K562 (cell line): ENCODE data around the gene PLA2G7. TPM values are rescaled to one million over a fixed set of nuclear protein-coding genes. Genes with fewer than 3 reads are reported as not detected.

Experiments used
- ATAC-seq: fragments of 200-7000 bp; cut with Tn5 transposase; 3 replicates; pipeline ENCODE4 v1.9.1; 2020; ENCODE audit warnings: moderate library complexity
- BruUV-seq: library from RNA; stranded (reverse); fragments of 400-500 nt; replicated peaks from 2 replicates; lab custom pipeline; 2021; lab: Mats Ljungman, UMichigan
- CTCF ChIA-PET: fragments of 300-600 bp; formaldehyde crosslinking; extraction: SDS; loops from one replicate; lab custom pipeline; 2021; ENCODE audit warnings: low intra/inter-chr PET ratio; lab: Yijun Ruan, JAX
- POLR2A ChIA-PET: fragments of 300-600, 350-650 bp; sonication (Branson Sonifier 250); formaldehyde crosslinking; extraction: SDS; loops from one replicate; lab custom pipeline; 2021; ENCODE audit warnings: antibody characterized with exemption, inconsistent platforms; lab: Yijun Ruan, JAX
- DNase-seq, 4 experiments: peaks; one replicate each; pipeline versions ENCODE4 v3.0.0 to v3.0.0-alpha.2; 2011 to 2018; ENCODE audit warnings: low spot score in 3 of 4, mixed read lengths in 3 of 4; ENCODE audit errors: extremely low read depth in 1 of 4
- FAIRE-seq: peaks from 2 replicates; lab custom pipeline; 2011; peaks lifted over from hg19 to GRCh38; lab: Jason Lieb, UNC
- H2AFZ ChIP-seq: 2 replicates; pipeline ENCODE4 v1.6.0; 2011; ENCODE audit warnings: low read depth, low read length, control low read depth, inconsistent platforms
- H3K27ac ChIP-seq: fragments of 200-600 bp; 3 replicates; pipeline ENCODE4 v1.8.0; 2011; ENCODE audit warnings: low read depth, mild to moderate bottlenecking, control low read depth, inconsistent platforms, low read length, moderate library complexity, mixed read lengths; ENCODE audit errors: extremely low read depth
- H3K27me3 ChIP-seq, 2 experiments: fragments of 300-600 bp in 1 of 2; 2 replicates in 1 of 2; 3 replicates in 1 of 2; pipeline versions ENCODE4 v1.6.0 to v1.8.0; 2011; ENCODE audit warnings: inconsistent platforms in 2 of 2, low read length in 2 of 2, mild to moderate bottlenecking in 1 of 2, mixed read lengths in 1 of 2, moderate library complexity in 1 of 2; ENCODE audit not compliant: control insufficient read depth in 2 of 2, insufficient read depth in 2 of 2
- H3K36me3 ChIP-seq: fragments of 300-600 bp; 3 replicates; pipeline ENCODE4 v1.8.0; 2011; ENCODE audit warnings: mild to moderate bottlenecking, low read length, inconsistent platforms; ENCODE audit not compliant: control insufficient read depth, insufficient read depth
- H3K4me1 ChIP-seq, 2 experiments: fragments of 200-600 bp in 1 of 2; replicated peaks in 1 of 2; 2 replicates in 1 of 2; 3 replicates in 1 of 2; pipeline versions ENCODE4 v1.5.1 to v1.8.0; 2011; ENCODE audit warnings: inconsistent platforms in 2 of 2, low read length in 2 of 2, mild to moderate bottlenecking in 1 of 2, mixed read lengths in 1 of 2, moderate library complexity in 1 of 2; ENCODE audit not compliant: control insufficient read depth in 2 of 2, insufficient read depth in 2 of 2
- H3K4me2 ChIP-seq: 2 replicates; pipeline ENCODE4 v1.6.1; 2011; ENCODE audit warnings: low read length, control low read depth, inconsistent platforms, mixed read lengths; ENCODE audit not compliant: insufficient read depth
- H3K4me3 ChIP-seq: fragments of 200-600 bp; sonication (generic), shearing (Covaris generic); 2 replicates; pipeline ENCODE4 v1.5.1; 2016; ENCODE audit warnings: control low read depth, inconsistent platforms
- H3K79me2 ChIP-seq: fragments of 200-600 bp; 3 replicates; pipeline ENCODE4 v1.8.0; 2011; ENCODE audit warnings: low read length, inconsistent platforms; ENCODE audit not compliant: control insufficient read depth, insufficient read depth
- H3K9ac ChIP-seq, 2 experiments: 2 replicates each; pipeline versions ENCODE4 v1.6.0 to v1.6.1; 2011; ENCODE audit warnings: low read depth in 2 of 2, low read length in 2 of 2, control low read depth in 1 of 2, inconsistent platforms in 1 of 2, mild to moderate bottlenecking in 1 of 2, mixed read lengths in 1 of 2; ENCODE audit not compliant: insufficient read depth in 1 of 2
- H3K9me1 ChIP-seq: one replicate; pipeline ENCODE4 v1.6.0; 2011; ENCODE audit warnings: inconsistent platforms, mild to moderate bottlenecking, low read length, moderate library complexity; ENCODE audit not compliant: control insufficient read depth, insufficient read depth
- H3K9me3 ChIP-seq: replicated peaks from 2 replicates; pipeline ENCODE4 v1.5.1; 2011; ENCODE audit warnings: low read depth, low read length, inconsistent platforms; ENCODE audit not compliant: control insufficient read depth, insufficient read depth
- H4K20me1 ChIP-seq: replicated peaks from 2 replicates; pipeline ENCODE4 v1.6.1; 2011; ENCODE audit warnings: low read length, inconsistent platforms, mixed read lengths; ENCODE audit not compliant: control insufficient read depth, insufficient read depth
- BMI1 ChIP-seq: fragments of 150-350 bp; IDR thresholded peaks from 2 replicates; pipeline ENCODE4 v1.6.1; 2014; ENCODE audit warnings: low read length
- CTCF ChIP-seq, 3 experiments: IDR thresholded peaks in 2 of 3; conservative IDR thresholded peaks in 1 of 3; 2 replicates each; pipeline ENCODE4 v1.5.1; 2011 to 2012; ENCODE audit warnings: low read length in 3 of 3, mild to moderate bottlenecking in 3 of 3, control low read depth in 2 of 3, improper control_type of control experiment in 1 of 3, inconsistent platforms in 1 of 3, low read depth in 1 of 3, mixed read lengths in 1 of 3, moderate library complexity in 1 of 3; ENCODE audit not compliant: insufficient read depth in 2 of 3
- E2F3 ChIP-seq: fragments of 250-450 bp; sonication (Bioruptor Pico); IDR thresholded peaks from 2 replicates; pipeline ENCODE4 v1.4.0; 2020; ENCODE audit warnings: mild to moderate bottlenecking
- HMGN3 ChIP-seq: IDR thresholded peaks from 2 replicates; pipeline ENCODE4 v1.6.1; 2011; ENCODE audit warnings: borderline replicate concordance, low read depth, mild to moderate bottlenecking, mixed read lengths, low read length; ENCODE audit not compliant: insufficient read length; ENCODE audit errors: extremely low read depth
- HNRNPH1 ChIP-seq: fragments of 200-400 bp; formaldehyde crosslinking; optimal IDR thresholded peaks from 2 replicates; pipeline ENCODE3; 2017; ENCODE audit warnings: low read depth, mild to moderate bottlenecking, low read length, moderate library complexity
- HNRNPUL1 ChIP-seq: fragments of 200-400 bp; formaldehyde crosslinking; IDR thresholded peaks from 2 replicates; pipeline ENCODE4 v1.6.1; 2017; ENCODE audit warnings: low read length
- L3MBTL2 ChIP-seq: fragments of 450-650 bp; IDR thresholded peaks from 2 replicates; pipeline ENCODE4 v1.6.1; 2016; ENCODE audit warnings: mild to moderate bottlenecking, moderate library complexity
- NFIX ChIP-seq: fragments of 250-450 bp; sonication (Bioruptor Pico); IDR thresholded peaks from 2 replicates; pipeline ENCODE4 v1.4.0; 2020; ENCODE audit warnings: low read depth, mild to moderate bottlenecking, moderate library complexity
- NFRKB ChIP-seq: fragments of 450-650 bp; IDR thresholded peaks from 2 replicates; pipeline ENCODE4 v1.6.1; 2016; ENCODE audit warnings: low read depth
- WGBS: fragments of 100-300 bp; shearing (Covaris generic); methylation state at CpG from one replicate; pipeline ENCODE4 v1.1.6; 2016; ENCODE audit warnings: low coverage, mixed read lengths; ENCODE audit not compliant: insufficient coverage; ENCODE audit errors: missing lambda C conversion rate; 5-methylcytosine and 5-hydroxymethylcytosine counted together
- in situ Hi-C: fragments of 300-500 bp; cut with MboI; formaldehyde crosslinking; loops from 4 replicates; pipeline ENCODE4 v1.15.0; 2018; ENCODE audit warnings: inconsistent platforms, mixed read lengths
- intact Hi-C: fragments of 100-400 bp; cut with micrococcal nuclease; formaldehyde crosslinking; loops from 2 replicates; pipeline ENCODE4 v1.14.2; 2022
- polyA plus RNA-seq, 8 experiments: library from polyadenylated mRNA; depleted of rRNA in 4 of 8; stranded (reverse) in 5 of 8; unstranded in 3 of 8; fragments of >200 nt; fragmentation: Nextera tagmentation in 2 of 8; fragmentation: Illumina TruSeq in 1 of 8; extraction: Ambion mirVana in 2 of 8; extraction: Trizol in 1 of 8; gene quantifications; 2 replicates each; pipeline versions ENCODE4 v1.2.1 to v1.2.3, GENCODE V29; 2011 to 2014; ENCODE audit warnings: inconsistent platforms in 1 of 8, missing spikeins in 1 of 8
- total RNA-seq, 7 experiments: library from RNA; depleted of rRNA in 6 of 7; stranded (reverse); fragments of >200 nt in 6 of 7; fragmentation: Illumina TruSeq in 2 of 7; extraction: Trizol in 2 of 7; gene quantifications; 2 replicates each; pipeline versions ENCODE4 v1.2.1 to v1.2.3, GENCODE V29; 2011 to 2021; ENCODE audit warnings: low replicate concordance in 1 of 7
- TF ChIP-seq, protein P1 (sequence below), 2 experiments: fragments of 450-650 bp; IDR thresholded peaks; 2 replicates each; pipeline ENCODE4 v1.6.1; 2018; ENCODE audit warnings: mild to moderate bottlenecking in 2 of 2, low read depth in 1 of 2; ENCODE audit not compliant: partially characterized antibody in 2 of 2
- TF ChIP-seq, protein P2 (sequence below): fragments of 150-350 bp; conservative IDR thresholded peaks from 2 replicates; pipeline ENCODE4 v1.6.1; 2014; ENCODE audit warnings: low read length

PLA2G7 gene
- total and polyA plus RNA-seq, 9 of the 15 experiments (the other 6 are each of a cell fraction or from before 2014, with no cell fraction given), result not detected

GRCh38 chr6:46749731-46750130 is 14.6 kb upstream of the PLA2G7 start (continued):
- no peak for TF ChIP-seq HNRNPH1
- no peak for TF ChIP-seq BMI1
- no peak for TF ChIP-seq NFIX (CRISPR knock-in tag)
- no peak for TF ChIP-seq NFRKB
- no peak for TF ChIP-seq HNRNPUL1

- Histone ChIP-seq H3K27ac (no peak overlapping the region), H3K27me3 (no peaks in the 10 kb centered on the region), H2AFZ (no peak overlapping the region), H3K4me2 (no peak overlapping the region), H3K9me3 (no peaks in the 10 kb centered on the region), H4K20me1 (no peaks in the 10 kb centered on the region), H3K4me1 (no peaks in the 10 kb centered on the region), H3K9me1 (no peaks in the 10 kb centered on the region), H3K79me2 (no peaks in the 10 kb centered on the region), H3K4me3 (no peak overlapping the region), H3K9ac (no peak overlapping the region), H3K36me3 (no peaks in the 10 kb centered on the region)
- BruUV-seq, result no TSS peak
- ChIA-PET CTCF (no interaction called here), POLR2A (no interaction called here)
- intact Hi-C loops, result no loop called here
- FAIRE-seq (no peak), DNase-seq (no peak), ATAC-seq (no peak)
- 3% methylated on average over 5 of the region's 5 CpGs for WGBS
- in situ Hi-C loops, result no loop called here
- TF ChIP-seq CTCF (IDR thresholded peaks at IDR 0.05 in 2 of 3, conservative IDR thresholded peaks at IDR 0.05 in 1 of 3; ENCODE audit: insufficient read depth in 2 of 3, low read depth in 1 of 3, low read length in 3 of 3) (no peak), HMGN3 (no peak), L3MBTL2 (no peak), E2F3 (no peak)
- TF ChIP-seq, protein P1, sequence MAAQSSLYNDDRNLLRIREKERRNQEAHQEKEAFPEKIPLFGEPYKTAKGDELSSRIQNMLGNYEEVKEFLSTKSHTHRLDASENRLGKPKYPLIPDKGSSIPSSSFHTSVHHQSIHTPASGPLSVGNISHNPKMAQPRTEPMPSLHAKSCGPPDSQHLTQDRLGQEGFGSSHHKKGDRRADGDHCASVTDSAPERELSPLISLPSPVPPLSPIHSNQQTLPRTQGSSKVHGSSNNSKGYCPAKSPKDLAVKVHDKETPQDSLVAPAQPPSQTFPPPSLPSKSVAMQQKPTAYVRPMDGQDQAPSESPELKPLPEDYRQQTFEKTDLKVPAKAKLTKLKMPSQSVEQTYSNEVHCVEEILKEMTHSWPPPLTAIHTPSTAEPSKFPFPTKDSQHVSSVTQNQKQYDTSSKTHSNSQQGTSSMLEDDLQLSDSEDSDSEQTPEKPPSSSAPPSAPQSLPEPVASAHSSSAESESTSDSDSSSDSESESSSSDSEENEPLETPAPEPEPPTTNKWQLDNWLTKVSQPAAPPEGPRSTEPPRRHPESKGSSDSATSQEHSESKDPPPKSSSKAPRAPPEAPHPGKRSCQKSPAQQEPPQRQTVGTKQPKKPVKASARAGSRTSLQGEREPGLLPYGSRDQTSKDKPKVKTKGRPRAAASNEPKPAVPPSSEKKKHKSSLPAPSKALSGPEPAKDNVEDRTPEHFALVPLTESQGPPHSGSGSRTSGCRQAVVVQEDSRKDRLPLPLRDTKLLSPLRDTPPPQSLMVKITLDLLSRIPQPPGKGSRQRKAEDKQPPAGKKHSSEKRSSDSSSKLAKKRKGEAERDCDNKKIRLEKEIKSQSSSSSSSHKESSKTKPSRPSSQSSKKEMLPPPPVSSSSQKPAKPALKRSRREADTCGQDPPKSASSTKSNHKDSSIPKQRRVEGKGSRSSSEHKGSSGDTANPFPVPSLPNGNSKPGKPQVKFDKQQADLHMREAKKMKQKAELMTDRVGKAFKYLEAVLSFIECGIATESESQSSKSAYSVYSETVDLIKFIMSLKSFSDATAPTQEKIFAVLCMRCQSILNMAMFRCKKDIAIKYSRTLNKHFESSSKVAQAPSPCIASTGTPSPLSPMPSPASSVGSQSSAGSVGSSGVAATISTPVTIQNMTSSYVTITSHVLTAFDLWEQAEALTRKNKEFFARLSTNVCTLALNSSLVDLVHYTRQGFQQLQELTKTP (IDR thresholded peaks at IDR 0.05; ENCODE audit: low read depth in 1 of 2, partially characterized antibody in 2 of 2), result no peak
- TF ChIP-seq, protein P2, sequence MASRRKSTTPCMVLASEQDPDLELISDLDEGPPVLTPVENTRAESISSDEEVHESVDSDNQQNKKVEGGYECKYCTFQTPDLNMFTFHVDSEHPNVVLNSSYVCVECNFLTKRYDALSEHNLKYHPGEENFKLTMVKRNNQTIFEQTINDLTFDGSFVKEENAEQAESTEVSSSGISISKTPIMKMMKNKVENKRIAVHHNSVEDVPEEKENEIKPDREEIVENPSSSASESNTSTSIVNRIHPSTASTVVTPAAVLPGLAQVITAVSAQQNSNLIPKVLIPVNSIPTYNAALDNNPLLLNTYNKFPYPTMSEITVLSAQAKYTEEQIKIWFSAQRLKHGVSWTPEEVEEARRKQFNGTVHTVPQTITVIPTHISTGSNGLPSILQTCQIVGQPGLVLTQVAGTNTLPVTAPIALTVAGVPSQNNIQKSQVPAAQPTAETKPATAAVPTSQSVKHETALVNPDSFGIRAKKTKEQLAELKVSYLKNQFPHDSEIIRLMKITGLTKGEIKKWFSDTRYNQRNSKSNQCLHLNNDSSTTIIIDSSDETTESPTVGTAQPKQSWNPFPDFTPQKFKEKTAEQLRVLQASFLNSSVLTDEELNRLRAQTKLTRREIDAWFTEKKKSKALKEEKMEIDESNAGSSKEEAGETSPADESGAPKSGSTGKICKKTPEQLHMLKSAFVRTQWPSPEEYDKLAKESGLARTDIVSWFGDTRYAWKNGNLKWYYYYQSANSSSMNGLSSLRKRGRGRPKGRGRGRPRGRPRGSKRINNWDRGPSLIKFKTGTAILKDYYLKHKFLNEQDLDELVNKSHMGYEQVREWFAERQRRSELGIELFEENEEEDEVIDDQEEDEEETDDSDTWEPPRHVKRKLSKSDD, result no peak
These were observed 13.8 kb upstream of the PLA2G7 start for GRCh38 chr6:46748940-46749503.
